A549 treated with AZD9567 at 1 μM for 4 hours (cell line): Measurements from ENCODE around the gene GABRE. TPM values are rescaled to one million over a fixed set of nuclear protein-coding genes. Genes with fewer than 3 reads are reported as not detected.

ENCODE experiments used
- total RNA-seq: library from RNA; stranded (reverse); fragments of 200-300 nt; extraction: Qiagen RNA extraction; gene quantifications from 5 replicates; pipeline ENCODE4 v1.2.3, GENCODE V29; 2022; ENCODE audit not compliant: insufficient read depth

GABRE gene
- 12.4 to 19.0 TPM (median 18.3 TPM) in 5 replicates for total RNA-seq

GRCh38 chrX:151974336-151975227 is at the start of gene GABRE:
TSS of gene GABRE (minus strand) at chrX:151974676. CDS start at chrX:151974625, 51 bp downstream.

GRCh38 chrX:151912780-151913179 is 61.7 kb downstream of the GABRE start, which contains the start of gene MAGEA4:
TSS of gene MAGEA4 (plus strand) at chrX:151912889. CDS start at chrX:151923665, 10,776 bp downstream.

Other genes with a start within 250 kb of the GABRE start
- not detected in 5 replicates for gene CNGA2, start 239.9 kb downstream of the GABRE start, total RNA-seq
- gene MAGEA4, start 61.8 kb downstream of the GABRE start, total RNA-seq, result not detected in 5 replicates
- gene MAGEA10, start 163.9 kb upstream of the GABRE start, total RNA-seq, result 0.03 to 0.15 TPM (median 0.06 TPM) in 3 of 5 replicates, not detected in the others